Suppressor macrophage (primary cell): ENCODE data around the gene VEZF1.

Source experiments
- DNase-seq, 4 experiments: peaks; one replicate each; pipeline ENCODE4 v3.0.0-alpha.2; 2020 to 2022
- total RNA-seq, 17 experiments: gene quantifications; one replicate each; lab custom pipeline; 2026; ENCODE audit warnings: mixed read lengths in 6 of 17, inconsistent platforms in 3 of 17; lab: John Stamatoyannopoulos, UW

Gene VEZF1
- total RNA-seq: 31.4 to 58.2 (median 49.4) reads per million in 17 experiments

- DNase-seq: peak; percentile 73 to 92 (median 86)
These were observed at the start of gene VEZF1 for GRCh38 chr17:57987581-57988300. Gene VEZF1, minus strand, starts transcription at chr17:57988254. Its CDS starts 143 bp downstream, at chr17:57988111.

GRCh38 chr17:58032691-58033415, 44.8 kb upstream of the VEZF1 start:
- DNase-seq: no peak

- no peak for DNase-seq
These were observed 40.5 kb upstream of the VEZF1 start for GRCh38 chr17:58028578-58028977.

GRCh38 chr17:58020401-58020800, 32.3 kb upstream of the VEZF1 start:
- DNase-seq: no peak

GRCh38 chr17:58019521-58019920, 31.5 kb upstream of the VEZF1 start:
- no peak for DNase-seq

- no peak for DNase-seq
These were observed 31.0 kb upstream of the VEZF1 start for GRCh38 chr17:58019039-58019438.

- no peak for DNase-seq
These were observed 22.2 kb upstream of the VEZF1 start for GRCh38 chr17:58010067-58010799.

- no peak for DNase-seq
These were observed 20.0 kb upstream of the VEZF1 start for GRCh38 chr17:58007781-58008706.

GRCh38 chr17:58006924-58007780, 19.1 kb upstream of the VEZF1 start, which contains the start of gene SRSF1:
Gene SRSF1, minus strand, starts transcription at chr17:58007246. Its CDS starts 109 bp downstream, at chr17:58007137.
- peak; percentile 98 to 99 (median 99) for DNase-seq

GRCh38 chr17:58006560-58006923, 18.5 kb upstream of the VEZF1 start:
- DNase-seq: peak; percentile 57 to 81 (median 68)

- DNase-seq: no peak
These were observed 17.9 kb upstream of the VEZF1 start for GRCh38 chr17:58005728-58006559.

GRCh38 chr17:58005031-58005727, 17.1 kb upstream of the VEZF1 start:
- no peak for DNase-seq

- DNase-seq: no peak
These were observed 16.0 kb upstream of the VEZF1 start for GRCh38 chr17:58004060-58004459.

- DNase-seq: no peak
These were observed 14.9 kb upstream of the VEZF1 start for GRCh38 chr17:58002973-58003372.

- no peak for DNase-seq
These were observed 14.3 kb upstream of the VEZF1 start for GRCh38 chr17:58002154-58002948.

- DNase-seq: no peak
These were observed 13.5 kb upstream of the VEZF1 start for GRCh38 chr17:58001461-58002124.

- DNase-seq: peak; percentile 50 to 88 (median 76)
These were observed 11.5 kb upstream of the VEZF1 start for GRCh38 chr17:57999496-58000017.

- no peak for DNase-seq
These were observed 11.0 kb upstream of the VEZF1 start for GRCh38 chr17:57999010-57999495.
